GM12878 (cell line): ENCODE measurements around the gene SLCO3A1. TPM values are rescaled to one million over a fixed set of nuclear protein-coding genes. Genes with fewer than 3 reads are reported as not detected.

Experiments
- ATAC-seq: fragments of 200-7000 bp; cut with Tn5 transposase; 3 replicates; pipeline ENCODE4 v1.9.1; 2020; ENCODE audit warnings: mild to moderate bottlenecking, moderate library complexity
- BruUV-seq: library from RNA; stranded (reverse); fragments of 400-500 nt; replicated peaks from 2 replicates; lab custom pipeline; 2021; lab: Mats Ljungman, UMichigan
- CTCF ChIA-PET: fragments of 300-600 bp; sonication (Branson Sonifier 250); formaldehyde crosslinking; extraction: SDS; loops from one replicate; lab custom pipeline; 2021; ENCODE audit warnings: inconsistent platforms; lab: Yijun Ruan, JAX
- POLR2A ChIA-PET: fragments of 350-600 bp; formaldehyde crosslinking; extraction: SDS; loops from one replicate; lab custom pipeline; 2021; ENCODE audit warnings: inconsistent platforms; lab: Charles Lee
- RAD21 ChIA-PET: fragments of 300-600 bp; sonication (Branson Sonifier 250); formaldehyde crosslinking; loops from one replicate; lab custom pipeline; 2023; ENCODE audit warnings: antibody characterized with exemption; ENCODE audit not compliant: unreplicated experiment; lab: Charles Lee
- SMC1A ChIA-PET: fragments of 300-600 bp; sonication (Branson Sonifier 250); formaldehyde crosslinking; loops from one replicate; lab custom pipeline; 2023; ENCODE audit not compliant: unreplicated experiment, uncharacterized antibody; lab: Charles Lee
- DNase-seq: peaks from one replicate; pipeline ENCODE4 v3.0.0-alpha.2; 2011; ENCODE audit warnings: low read depth, low spot score
- FAIRE-seq: peaks from 3 replicates; lab custom pipeline; 2011; peaks lifted over from hg19 to GRCh38; lab: Jason Lieb, UNC
- H2AFZ ChIP-seq: 2 replicates; pipeline ENCODE4 v1.6.0; 2011; ENCODE audit warnings: low read depth, low read length, control low read depth; ENCODE audit not compliant: control insufficient read depth
- H3K27ac ChIP-seq: 2 replicates; pipeline ENCODE4 v1.5.1; 2011; ENCODE audit warnings: control low read depth; ENCODE audit not compliant: control insufficient read depth, insufficient read depth
- H3K27me3 ChIP-seq, 2 experiments: replicated peaks in 1 of 2; 2 replicates each; pipeline versions ENCODE4 v1.6.0 to v1.6.1; 2011; ENCODE audit warnings: low read length in 1 of 2; ENCODE audit not compliant: control insufficient read depth in 2 of 2, insufficient read depth in 2 of 2
- H3K36me3 ChIP-seq, 2 experiments: 2 replicates each; pipeline ENCODE4 v1.5.1; 2011; ENCODE audit warnings: low read length in 1 of 2; ENCODE audit not compliant: control insufficient read depth in 2 of 2, insufficient read depth in 2 of 2
- H3K4me1 ChIP-seq: 2 replicates; pipeline ENCODE4 v1.6.1; 2011; ENCODE audit warnings: mild to moderate bottlenecking, low read length, moderate library complexity, mixed read lengths; ENCODE audit not compliant: control insufficient read depth, insufficient read depth
- H3K4me2 ChIP-seq: 2 replicates; pipeline ENCODE4 v1.6.0; 2011; ENCODE audit warnings: control low read depth; ENCODE audit not compliant: control insufficient read depth, insufficient read depth
- H3K4me3 ChIP-seq: fragments of 200-600 bp; sonication (generic); 2 replicates; pipeline ENCODE4 v1.5.1; 2016
- H3K79me2 ChIP-seq: 2 replicates; pipeline ENCODE4 v1.6.0; 2011; ENCODE audit warnings: low read length; ENCODE audit not compliant: control insufficient read depth, insufficient read depth
- H3K9ac ChIP-seq: 2 replicates; pipeline ENCODE4 v1.8.0; 2011; ENCODE audit warnings: low read length, control low read depth, mixed read lengths; ENCODE audit not compliant: control insufficient read depth, insufficient read depth
- H3K9me3 ChIP-seq: replicated peaks from 3 replicates; pipeline ENCODE4 v1.5.1; 2011; ENCODE audit warnings: mild to moderate bottlenecking, low read length; ENCODE audit not compliant: control insufficient read depth, insufficient read depth
- H4K20me1 ChIP-seq: 2 replicates; pipeline ENCODE4 v1.6.0; 2011; ENCODE audit not compliant: control insufficient read depth, insufficient read depth
- CBFB ChIP-seq: IDR thresholded peaks from 2 replicates; pipeline ENCODE4 v1.6.1; 2016; ENCODE audit warnings: antibody characterized with exemption, low read depth
- CHD4 ChIP-seq: fragments of 200-600 bp; sonication (generic); IDR thresholded peaks from 2 replicates; pipeline ENCODE4 v1.6.1; 2016; ENCODE audit warnings: mild to moderate bottlenecking
- CUX1 ChIP-seq: IDR thresholded peaks from 2 replicates; pipeline ENCODE4 v1.6.1; 2012; ENCODE audit warnings: improper control_type of control experiment, low read depth, low read length; ENCODE audit not compliant: insufficient replicate concordance
- EED ChIP-seq: sonication (generic); IDR thresholded peaks from 2 replicates; pipeline ENCODE4 v1.6.1; 2016; ENCODE audit warnings: antibody characterized with exemption, low read depth
- GABPA ChIP-seq: IDR thresholded peaks from 2 replicates; pipeline ENCODE4 v1.6.1; 2014; ENCODE audit warnings: antibody characterized with exemption, low read depth, mild to moderate bottlenecking, inconsistent platforms
- HSF1 ChIP-seq: fragments of 150-350 bp; IDR thresholded peaks from 2 replicates; pipeline ENCODE4 v1.6.1; 2014; ENCODE audit warnings: mild to moderate bottlenecking, low read depth, low read length
- NR2C1 ChIP-seq: fragments of 450-650 bp; IDR thresholded peaks from 2 replicates; pipeline ENCODE4 v1.6.1; 2017; ENCODE audit warnings: antibody characterized with exemption, mild to moderate bottlenecking, moderate library complexity
- RAD51 ChIP-seq: fragments of 450-650 bp; IDR thresholded peaks from 2 replicates; pipeline ENCODE4 v1.6.1; 2016; ENCODE audit warnings: moderate library complexity, mild to moderate bottlenecking, inconsistent platforms
- RCOR1 ChIP-seq: conservative IDR thresholded peaks from 2 replicates; pipeline ENCODE4 v1.6.1; 2012; ENCODE audit warnings: low read depth, low read length, improper control_type of control experiment
- RELB ChIP-seq: fragments of 450-650 bp; IDR thresholded peaks from 2 replicates; pipeline ENCODE4 v1.6.1; 2017; ENCODE audit warnings: low read depth, mild to moderate bottlenecking, moderate library complexity
- SP1 ChIP-seq: IDR thresholded peaks from one replicate; pipeline ENCODE4 v1.6.1; 2011; ENCODE audit warnings: low read depth, low read length
- USF2 ChIP-seq: IDR thresholded peaks from 2 replicates; pipeline ENCODE4 v1.6.1; 2011; ENCODE audit warnings: low read depth, low read length, improper control_type of control experiment, borderline replicate concordance
- WGBS: methylation state at CpG from one replicate; pipeline ENCODE4 v1.1.6; 2016; ENCODE audit warnings: low lambda C conversion rate; ENCODE audit not compliant: insufficient replicate concordance, insufficient coverage; ENCODE audit errors: missing lambda C conversion rate; 5-methylcytosine and 5-hydroxymethylcytosine counted together
- in situ Hi-C: fragments of 300-500 bp; cut with MboI; formaldehyde crosslinking; loops from 9 replicates; pipeline ENCODE4 v1.14.3; 2018; ENCODE audit warnings: mixed read lengths
- intact Hi-C: fragments of 100-400 bp; cut with micrococcal nuclease; formaldehyde crosslinking; loops from one replicate; pipeline ENCODE4 v1.14.2; 2022; ENCODE audit not compliant: unreplicated experiment
- polyA plus RNA-seq, 11 experiments: library from polyadenylated mRNA; depleted of rRNA in 4 of 11; unstranded in 6 of 11; stranded (reverse) in 5 of 11; fragments of >200 nt; fragmentation: Nextera tagmentation in 4 of 11; fragmentation: Illumina TruSeq in 1 of 11; extraction: Ambion mirVana in 4 of 11; extraction: Trizol in 1 of 11; gene quantifications; 1 replicate in 1 of 11; 2 replicates in 10 of 11; pipeline versions ENCODE4 v1.2.1 to v1.2.3, GENCODE V29; 2011 to 2016; ENCODE audit warnings: inconsistent platforms in 2 of 11, missing spikeins in 2 of 11, low read depth in 1 of 11
- total RNA-seq, 4 experiments: library from RNA; depleted of rRNA in 3 of 4; stranded (reverse); fragments of >200 nt in 3 of 4; fragmentation: Illumina TruSeq in 1 of 4; extraction: Trizol in 1 of 4; gene quantifications; 2 replicates each; pipeline versions ENCODE4 v1.2.1 to v1.2.3, GENCODE V29; 2013 to 2021

The SLCO3A1 gene
- total and polyA plus RNA-seq, 10 of the 15 experiments (the other 5 are each of a cell fraction or from before 2014, with no cell fraction given) = 0.05 to 5.9 (median 0.31) TPM

GRCh38 chr15:91889111-91889815, 35.8 kb downstream of the SLCO3A1 start (continued):
- TF ChIP-seq CUX1 (no peak), RCOR1 (no peak), HSF1 (no peak), RAD51 (no peak)

GRCh38 chr15:91890614-91891013, 37.1 kb downstream of the SLCO3A1 start:
- 2% methylated on average over 2 of the region's 2 CpGs for WGBS
- no peak for DNase-seq
- Histone ChIP-seq H4K20me1 (no peaks in the 10 kb centered on the region), H3K9me3 (no peaks in the 10 kb centered on the region), H3K4me1 (no peaks in the 10 kb centered on the region), H3K4me2 (no peak overlapping the region), H3K9ac (no peak overlapping the region), H3K27ac (no peak overlapping the region), H3K27me3 (no peaks in the 10 kb centered on the region), H2AFZ (no peak overlapping the region), H3K79me2 (no peaks in the 10 kb centered on the region), H3K36me3 (no peaks in the 10 kb centered on the region), H3K4me3 (no peak overlapping the region)
- POLR2A ChIA-PET = no interaction called here
- BruUV-seq = no TSS peak
- RAD21 ChIA-PET = no interaction called here
- no peak for FAIRE-seq
- intact Hi-C loops = no loop called here
- in situ Hi-C loops = no loop called here
- CTCF ChIA-PET = interaction anchor here (0.9 to 1.3 kb wide), 3 partner anchors 184 to 190 kb away, joined by 3 read pairs; no protein-coding TSS in a partner anchor
- SMC1A ChIA-PET = no interaction called here
- no peak for ATAC-seq
- TF ChIP-seq EED = no peak
- no peak for TF ChIP-seq SP1
- no peak for TF ChIP-seq RELB
- TF ChIP-seq CBFB = no peak
- no peak for TF ChIP-seq CHD4
- no peak for TF ChIP-seq GABPA
- TF ChIP-seq NR2C1 = no peak
- TF ChIP-seq USF2 = no peak
